Endothelial cell of umbilical vein (primary cell): ENCODE measurements around the gene PLB1. TPM values are rescaled to one million over a fixed set of nuclear protein-coding genes. Genes with fewer than 3 reads are reported as not detected.
A peak's percentile ranks its signal among the peaks of the same experiment; 100 is the strongest.

Source experiments
- BruUV-seq: library from RNA; stranded (reverse); fragments of 400-500 nt; replicated peaks from 2 replicates; lab custom pipeline; 2021; lab: Mats Ljungman, UMichigan
- CTCF ChIA-PET: fragments of 300-600, 350-600 bp; sonication (Branson Sonifier 250); formaldehyde crosslinking; loops from one replicate; lab custom pipeline; 2021; ENCODE audit warnings: antibody characterized with exemption, inconsistent platforms; lab: Charles Lee
- POLR2A ChIA-PET: fragments of 300-600, 350-600 bp; sonication (Branson Sonifier 250); formaldehyde crosslinking; loops from one replicate; lab custom pipeline; 2021; ENCODE audit warnings: antibody characterized with exemption, inconsistent platforms; lab: Charles Lee
- DNase-seq: peaks from one replicate; pipeline ENCODE4 v3.0.0-alpha.2; 2011; ENCODE audit warnings: low read depth, low spot score
- FAIRE-seq: peaks from 2 replicates; lab custom pipeline; 2011; peaks lifted over from hg19 to GRCh38; lab: Jason Lieb, UNC
- H2AFZ ChIP-seq: 2 replicates; pipeline ENCODE4 v1.6.0; 2012; ENCODE audit warnings: low read depth, low read length, control low read depth, inconsistent platforms
- H3K27ac ChIP-seq: 2 replicates; pipeline ENCODE4 v1.5.1; 2011; ENCODE audit warnings: low read depth, mild to moderate bottlenecking, control low read depth, low read length, moderate library complexity; ENCODE audit not compliant: insufficient read depth
- H3K27me3 ChIP-seq, 2 experiments: 2 replicates each; pipeline versions ENCODE4 v1.6.0 to v1.6.1; 2011; ENCODE audit warnings: low read length in 2 of 2, mixed read lengths in 1 of 2; ENCODE audit not compliant: control insufficient read depth in 2 of 2, insufficient read depth in 2 of 2
- H3K36me3 ChIP-seq, 2 experiments: 2 replicates in 1 of 2; 3 replicates in 1 of 2; pipeline ENCODE4 v1.5.1; 2011; ENCODE audit warnings: low read length in 2 of 2, mild to moderate bottlenecking in 1 of 2, moderate library complexity in 1 of 2; ENCODE audit not compliant: control insufficient read depth in 2 of 2, insufficient read depth in 2 of 2; ENCODE audit errors: extremely low read depth in 1 of 2
- H3K4me1 ChIP-seq: 3 replicates; pipeline ENCODE4 v1.5.1; 2011; ENCODE audit warnings: mild to moderate bottlenecking, low read length; ENCODE audit not compliant: control insufficient read depth, insufficient read depth; ENCODE audit errors: extremely low read depth
- H3K4me2 ChIP-seq: 2 replicates; pipeline ENCODE4 v1.6.1; 2011; ENCODE audit warnings: low read length, control low read depth, mixed read lengths; ENCODE audit not compliant: insufficient read depth
- H3K4me3 ChIP-seq, 3 experiments: fragments of 200-600 bp in 1 of 3; sonication (generic), shearing (Covaris generic) in 1 of 3; replicated peaks in 1 of 3; 2 replicates each; pipeline ENCODE4 v1.5.1; 2011 to 2016; ENCODE audit warnings: control low read depth in 3 of 3, low read length in 3 of 3, mild to moderate bottlenecking in 2 of 3, inconsistent platforms in 1 of 3, low read depth in 1 of 3, moderate library complexity in 1 of 3; ENCODE audit not compliant: insufficient read depth in 1 of 3
- H3K79me2 ChIP-seq: 2 replicates; pipeline ENCODE4 v1.6.0; 2012; ENCODE audit warnings: low read length, inconsistent platforms; ENCODE audit not compliant: control insufficient read depth, insufficient read depth
- H3K9ac ChIP-seq: replicated peaks from 2 replicates; pipeline ENCODE3; 2011; ENCODE audit warnings: low read length, control low read depth; ENCODE audit not compliant: insufficient read depth; ENCODE audit errors: extremely low read depth
- H3K9me1 ChIP-seq: replicated peaks from 3 replicates; pipeline ENCODE4 v1.6.0; 2011; ENCODE audit warnings: mild to moderate bottlenecking, low read length; ENCODE audit not compliant: control insufficient read depth, insufficient read depth; ENCODE audit errors: extremely low read depth
- H3K9me3 ChIP-seq: replicated peaks from 2 replicates; pipeline ENCODE4 v1.5.1; 2012; ENCODE audit warnings: low read length, inconsistent platforms; ENCODE audit not compliant: control insufficient read depth, insufficient read depth
- H4K20me1 ChIP-seq: replicated peaks from 2 replicates; pipeline ENCODE3; 2011; ENCODE audit warnings: mild to moderate bottlenecking, low read length; ENCODE audit not compliant: control insufficient read depth, insufficient read depth; ENCODE audit errors: extremely low read depth
- EZH2 ChIP-seq: IDR thresholded peaks from 2 replicates; pipeline ENCODE4 v1.6.1; 2012; ENCODE audit warnings: borderline replicate concordance, low read depth, mild to moderate bottlenecking, moderate library complexity, low read length, inconsistent platforms; ENCODE audit not compliant: severe bottlenecking
- FOS ChIP-seq: IDR thresholded peaks from 2 replicates; pipeline ENCODE4 v1.6.1; 2011; ENCODE audit warnings: mild to moderate bottlenecking, low read length, moderate library complexity, borderline replicate concordance; ENCODE audit not compliant: insufficient read depth
- GATA2 ChIP-seq: IDR thresholded peaks from 2 replicates; pipeline ENCODE4 v1.7.0; 2011; ENCODE audit warnings: low read depth, mild to moderate bottlenecking, moderate library complexity, mixed read lengths, low read length; ENCODE audit not compliant: insufficient read length, insufficient read depth
- JUN ChIP-seq: IDR thresholded peaks from 2 replicates; pipeline ENCODE4 v1.6.1; 2011; ENCODE audit warnings: borderline replicate concordance, low read depth; ENCODE audit not compliant: insufficient read length, insufficient read depth
- MAX ChIP-seq: IDR thresholded peaks from 2 replicates; pipeline ENCODE4 v1.6.1; 2011; ENCODE audit not compliant: insufficient read depth, insufficient read length
- MYC ChIP-seq: IDR thresholded peaks from one replicate; pipeline ENCODE4 v1.6.1; 2011; ENCODE audit warnings: mild to moderate bottlenecking, low read depth, low read length
- POLR2A ChIP-seq: IDR thresholded peaks from 2 replicates; pipeline ENCODE4 v1.6.1; 2012; ENCODE audit warnings: low read depth, mild to moderate bottlenecking, control low read depth, low read length
- POLR2AphosphoS5 ChIP-seq: IDR thresholded peaks from 2 replicates; pipeline ENCODE4 v1.6.1; 2012; ENCODE audit warnings: low read depth, mild to moderate bottlenecking, control low read depth, low read length, moderate library complexity; ENCODE audit not compliant: insufficient read depth
- dilution Hi-C: fragments of 300-500 bp; cut with MboI; formaldehyde crosslinking; loops from one replicate; pipeline ENCODE4 v1.15.0; 2019; ENCODE audit warnings: low sequenced_read_pairs; ENCODE audit not compliant: extremely low pct_ligation_motif_present
- intact Hi-C: fragments of 100-400 bp; cut with micrococcal nuclease; formaldehyde crosslinking; loops from one replicate; pipeline ENCODE4 v1.10.0; 2022
- polyA plus RNA-seq, 4 experiments: library from polyadenylated mRNA; depleted of rRNA in 3 of 4; stranded (reverse) in 3 of 4; unstranded in 1 of 4; fragments of >200 nt; gene quantifications; 2 replicates each; pipeline versions ENCODE4 v1.2.1 to v1.2.3, GENCODE V29; 2011 to 2012; ENCODE audit warnings: missing spikeins in 1 of 4
- total RNA-seq: library from RNA; stranded (reverse); gene quantifications from 2 replicates; pipeline ENCODE4 v1.2.3, GENCODE V29; 2021
- TF ChIP-seq, protein P1 (sequence below), 2 donors: IDR thresholded peaks; 1 replicate in 1 of 2; 2 replicates in 1 of 2; pipeline ENCODE4 v1.5.1; 2011; ENCODE audit warnings: low read length in 2 of 2, mild to moderate bottlenecking in 2 of 2, moderate library complexity in 2 of 2, control low read depth in 1 of 2, inconsistent platforms in 1 of 2, low read depth in 1 of 2; ENCODE audit not compliant: insufficient read depth in 1 of 2; ENCODE audit errors: extremely low read depth in 1 of 2

Gene PLB1
- total and polyA plus RNA-seq, 2 donors (not counting 3 experiments of a cell fraction or from before 2014, with no cell fraction given): 0.75 to 0.80 TPM

GRCh38 chr2:28602751-28603639 lies 107.1 kb downstream of the PLB1 start:
- intact Hi-C loops (no loop called here), dilution Hi-C loops (no loop called here)
- no peak overlapping the region for H3K9ac ChIP-seq
- peaks cover 6% of the 10 kb centered on the region for H3K4me1 ChIP-seq
- no peaks in the 10 kb centered on the region for H4K20me1 ChIP-seq
- TF ChIP-seq EZH2: no peak
- no peak for TF ChIP-seq MYC
- TF ChIP-seq POLR2AphosphoS5: no peak
- no peak for TF ChIP-seq JUN
- no peak for TF ChIP-seq POLR2A
- TF ChIP-seq FOS: no peak
- TF ChIP-seq MAX: no peak
- TF ChIP-seq, protein P1, sequence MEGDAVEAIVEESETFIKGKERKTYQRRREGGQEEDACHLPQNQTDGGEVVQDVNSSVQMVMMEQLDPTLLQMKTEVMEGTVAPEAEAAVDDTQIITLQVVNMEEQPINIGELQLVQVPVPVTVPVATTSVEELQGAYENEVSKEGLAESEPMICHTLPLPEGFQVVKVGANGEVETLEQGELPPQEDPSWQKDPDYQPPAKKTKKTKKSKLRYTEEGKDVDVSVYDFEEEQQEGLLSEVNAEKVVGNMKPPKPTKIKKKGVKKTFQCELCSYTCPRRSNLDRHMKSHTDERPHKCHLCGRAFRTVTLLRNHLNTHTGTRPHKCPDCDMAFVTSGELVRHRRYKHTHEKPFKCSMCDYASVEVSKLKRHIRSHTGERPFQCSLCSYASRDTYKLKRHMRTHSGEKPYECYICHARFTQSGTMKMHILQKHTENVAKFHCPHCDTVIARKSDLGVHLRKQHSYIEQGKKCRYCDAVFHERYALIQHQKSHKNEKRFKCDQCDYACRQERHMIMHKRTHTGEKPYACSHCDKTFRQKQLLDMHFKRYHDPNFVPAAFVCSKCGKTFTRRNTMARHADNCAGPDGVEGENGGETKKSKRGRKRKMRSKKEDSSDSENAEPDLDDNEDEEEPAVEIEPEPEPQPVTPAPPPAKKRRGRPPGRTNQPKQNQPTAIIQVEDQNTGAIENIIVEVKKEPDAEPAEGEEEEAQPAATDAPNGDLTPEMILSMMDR (IDR thresholded peaks at IDR 0.05; ENCODE audit: extremely low read depth in 1 of 2, insufficient read depth in 1 of 2, low read depth in 1 of 2, low read length in 2 of 2): no peak
- no peak for TF ChIP-seq GATA2
- H3K4me3 ChIP-seq: no peak overlapping the region
- H3K27ac ChIP-seq: no peak overlapping the region
- CTCF ChIA-PET: interaction anchor here (1.2 to 10.3 kb wide), 2 partner anchors 8 to 36 kb away, joined by 4 to 129 read pairs; no protein-coding TSS in a partner anchor
- no peaks in the 10 kb centered on the region for H3K36me3 ChIP-seq
- H3K9me1 ChIP-seq: no peaks in the 10 kb centered on the region
- no peaks in the 10 kb centered on the region for H3K9me3 ChIP-seq
- peak overlapping the region; percentile 73 for H2AFZ ChIP-seq
- POLR2A ChIA-PET: no interaction called here
- DNase-seq: peak; percentile 29
- FAIRE-seq: peak; percentile 64
- no peak overlapping the region for H3K4me2 ChIP-seq
- H3K79me2 ChIP-seq: no peaks in the 10 kb centered on the region
- no TSS peak for BruUV-seq
- H3K27me3 ChIP-seq: no peaks in the 10 kb centered on the region
